CD14-positive monocyte (primary cell): ENCODE results near the gene PTPN7. TPM values are rescaled to one million over a fixed set of nuclear protein-coding genes. Genes with fewer than 3 reads are reported as not detected.

Source experiments
- DNase-seq, 3 donors: peaks; one replicate each; pipeline ENCODE4 v3.0.0-alpha.2; 2011 to 2022
- H2AFZ ChIP-seq: 2 replicates; pipeline ENCODE4 v1.6.0; 2012; ENCODE audit warnings: mild to moderate bottlenecking, low read depth, low read length, inconsistent platforms; ENCODE audit not compliant: insufficient read depth, poor library complexity, severe bottlenecking
- H3K27ac ChIP-seq, 2 donors: 1 replicate in 1 of 2; 2 replicates in 1 of 2; pipeline ENCODE4 v1.5.1; 2012 to 2013; ENCODE audit warnings: low read length in 2 of 2, control low read depth in 1 of 2, inconsistent platforms in 1 of 2, low read depth in 1 of 2, mild to moderate bottlenecking in 1 of 2
- H3K27me3 ChIP-seq, 2 donors: one replicate each; pipeline versions ENCODE4 v1.6.0 to v1.6.1; 2011 to 2013; ENCODE audit warnings: low read length in 2 of 2; ENCODE audit not compliant: control insufficient read depth in 2 of 2, insufficient read depth in 2 of 2
- H3K36me3 ChIP-seq, 2 donors: replicated peaks in 1 of 2; 1 replicate in 1 of 2; 2 replicates in 1 of 2; pipeline versions ENCODE4 v1.5.1 to v1.6.1; 2012 to 2013; ENCODE audit warnings: low read length in 2 of 2, control low read depth in 1 of 2, inconsistent platforms in 1 of 2, mild to moderate bottlenecking in 1 of 2; ENCODE audit not compliant: insufficient read depth in 2 of 2, control insufficient read depth in 1 of 2
- H3K4me1 ChIP-seq, 2 donors: 1 replicate in 1 of 2; 2 replicates in 1 of 2; pipeline versions ENCODE4 v1.5.1 to v1.6.1; 2012 to 2013; ENCODE audit warnings: low read length in 2 of 2, control low read depth in 1 of 2, inconsistent platforms in 1 of 2, mild to moderate bottlenecking in 1 of 2, moderate library complexity in 1 of 2; ENCODE audit not compliant: insufficient read depth in 2 of 2, control insufficient read depth in 1 of 2
- H3K4me2 ChIP-seq: replicated peaks from 2 replicates; pipeline ENCODE3; 2012; ENCODE audit warnings: low read length, moderate library complexity, mild to moderate bottlenecking; ENCODE audit not compliant: poor library complexity, severe bottlenecking; ENCODE audit errors: extremely low read depth
- H3K4me3 ChIP-seq, 3 experiments: fragments of 200-600 bp in 1 of 3; sonication (generic) in 1 of 3; replicated peaks in 1 of 3; 1 replicate in 2 of 3; 2 replicates in 1 of 3; pipeline ENCODE4 v1.5.1; 2011 to 2013; ENCODE audit warnings: low read length in 3 of 3, mild to moderate bottlenecking in 3 of 3, control low read depth in 2 of 3, low read depth in 2 of 3, inconsistent platforms in 1 of 3, moderate library complexity in 1 of 3
- H3K79me2 ChIP-seq: 2 replicates; pipeline ENCODE4 v1.6.0; 2012; ENCODE audit warnings: mild to moderate bottlenecking, control low read depth, inconsistent platforms, low read length, moderate library complexity; ENCODE audit not compliant: insufficient read depth
- H3K9ac ChIP-seq: 2 replicates; pipeline ENCODE4 v1.6.0; 2017; ENCODE audit warnings: low read length, mild to moderate bottlenecking; ENCODE audit not compliant: insufficient read depth, poor library complexity, severe bottlenecking
- H3K9me3 ChIP-seq, 2 donors: replicated peaks in 1 of 2; 1 replicate in 1 of 2; 2 replicates in 1 of 2; pipeline versions ENCODE4 v1.5.1 to v1.6.1; 2012 to 2013; ENCODE audit warnings: low read length in 2 of 2, control low read depth in 1 of 2; ENCODE audit not compliant: control insufficient read depth in 1 of 2, insufficient read depth in 1 of 2
- H4K20me1 ChIP-seq: 2 replicates; pipeline ENCODE4 v1.6.0; 2012; ENCODE audit warnings: mild to moderate bottlenecking, low read length, control low read depth, moderate library complexity; ENCODE audit not compliant: insufficient read depth
- H3K27ac Mint-ChIP-seq, 7 donors: one replicate each; pipeline ENCODE4 v1.8.0; 2020; ENCODE audit warnings: mild to moderate bottlenecking in 7 of 7, mixed read lengths in 7 of 7, moderate library complexity in 6 of 7, inconsistent platforms in 2 of 7
- H3K27me3 Mint-ChIP-seq, 3 donors: one replicate each; pipeline ENCODE4 v1.8.0; 2021 to 2022; ENCODE audit warnings: low read depth in 3 of 3, mild to moderate bottlenecking in 3 of 3, mixed read lengths in 3 of 3, moderate library complexity in 3 of 3, inconsistent platforms in 1 of 3
- H3K36me3 Mint-ChIP-seq, 2 donors: one replicate each; pipeline ENCODE4 v1.8.0; 2020; ENCODE audit warnings: mixed read lengths in 2 of 2, inconsistent platforms in 1 of 2, mild to moderate bottlenecking in 1 of 2
- H3K4me1 Mint-ChIP-seq: one replicate; pipeline ENCODE4 v1.8.0; 2020; ENCODE audit warnings: mild to moderate bottlenecking, mixed read lengths
- H3K4me3 Mint-ChIP-seq, 2 donors: one replicate each; pipeline ENCODE4 v1.8.0; 2020; ENCODE audit warnings: mild to moderate bottlenecking in 2 of 2, mixed read lengths in 2 of 2, moderate library complexity in 1 of 2
- H3K9me3 Mint-ChIP-seq, 7 donors: one replicate each; pipeline ENCODE4 v1.8.0; 2020 to 2022; ENCODE audit warnings: mixed read lengths in 7 of 7, mild to moderate bottlenecking in 6 of 7, moderate library complexity in 6 of 7, inconsistent platforms in 2 of 7
- CTCF ChIP-seq: fragments of 200-600 bp; IDR thresholded peaks from one replicate; pipeline ENCODE4 v1.8.0; 2022; ENCODE audit warnings: antibody characterized with exemption, mild to moderate bottlenecking
- WGBS: methylation state at CpG from one replicate; pipeline ENCODE4 v1.1.5; 2013; ENCODE audit warnings: missing lambda C conversion rate; ENCODE audit not compliant: insufficient coverage; 5-methylcytosine and 5-hydroxymethylcytosine counted together
- intact Hi-C, 2 donors: fragments of 100-400 bp; cut with micrococcal nuclease; formaldehyde crosslinking; loops; one replicate each; pipeline versions ENCODE4 v1.15.0 to v1.15.1; 2023
- polyA plus RNA-seq, 3 donors: library from polyadenylated mRNA; depleted of rRNA in 1 of 3; unstranded in 2 of 3; stranded (reverse) in 1 of 3; fragments of 300-500 nt in 2 of 3; fragments of >200 nt in 1 of 3; fragmentation: Illumina TruSeq in 2 of 3; gene quantifications; 1 replicate in 2 of 3; 2 replicates in 1 of 3; pipeline ENCODE4 v1.2.3, GENCODE V29; 2012 to 2021

PTPN7 gene
- polyA plus RNA-seq, 3 donors, result 4.0 to 18.8 (median 8.3) TPM

GRCh38 chr1:202154766-202155477 is 5.5 kb downstream of the PTPN7 start:
- H3K27me3 Mint-ChIP-seq, result peaks cover 0 to 3% (median 0%) of the 10 kb centered on the region in 3 donors
- Histone ChIP-seq H3K4me2 (no peak overlapping the region), H3K9ac (no peak overlapping the region), H3K4me1 (peaks cover 21 to 35% of the 10 kb centered on the region in 2 donors), H4K20me1 (no peaks in the 10 kb centered on the region), H3K4me3 (no peak overlapping the region), H3K27me3 (no peaks in the 10 kb centered on the region), H3K36me3 (peaks cover 31 to 54% of the 10 kb centered on the region in 2 donors), H2AFZ (no peak overlapping the region), H3K9me3 (no peaks in the 10 kb centered on the region), H3K79me2 (peaks cover 54% of the 10 kb centered on the region), H3K27ac (peak overlapping the region in 1 of 2 donors; percentile 15)
- 64% methylated on average over 8 of the region's 11 CpGs for WGBS
- peaks cover 44% of the 10 kb centered on the region for H3K4me1 Mint-ChIP-seq
- H3K4me3 Mint-ChIP-seq, result peak overlapping the region in 1 of 2 donors; percentile 9
- no peaks in the 10 kb centered on the region for H3K9me3 Mint-ChIP-seq
- peaks cover 34 to 66% of the 10 kb centered on the region in 2 donors for H3K36me3 Mint-ChIP-seq
- intact Hi-C loops, result no loop called here
- peak overlapping the region; percentile 15 to 84 (median 72) for H3K27ac Mint-ChIP-seq
- peak in 2 of 3 donors; percentile 49 to 51 for DNase-seq
- TF ChIP-seq CTCF, result peak; percentile 85

GRCh38 chr1:202154148-202154765 is 6.1 kb downstream of the PTPN7 start:
- Histone ChIP-seq H3K4me2 (no peak overlapping the region), H3K4me1 (peaks cover 14 to 28% of the 10 kb centered on the region in 2 donors), H4K20me1 (no peaks in the 10 kb centered on the region), H3K9me3 (no peaks in the 10 kb centered on the region), H3K27ac (no peak overlapping the region), H3K4me3 (no peak overlapping the region), H3K27me3 (no peaks in the 10 kb centered on the region), H2AFZ (no peak overlapping the region), H3K9ac (no peak overlapping the region), H3K36me3 (peaks cover 34 to 61% of the 10 kb centered on the region in 2 donors), H3K79me2 (peaks cover 47% of the 10 kb centered on the region)
- Mint-ChIP-seq H3K4me3 (no peak overlapping the region), H3K27ac (peak overlapping the region in 4 of 7 donors; percentile 25 to 84 (median 79)), H3K4me1 (peaks cover 37% of the 10 kb centered on the region), H3K36me3 (peaks cover 34 to 71% of the 10 kb centered on the region in 2 donors), H3K27me3 (peaks cover 0 to under 1% (median 0%) of the 10 kb centered on the region in 3 donors), H3K9me3 (no peaks in the 10 kb centered on the region)
- no peak for TF ChIP-seq CTCF
- intact Hi-C loops, result no loop called here
- 97% methylated on average over 6 of the region's 10 CpGs for WGBS
- no peak for DNase-seq
